GM18526 (cell line): ENCODE results near the gene PLEKHA8.

Source experiments
- POLR2A ChIP-seq: IDR thresholded peaks from 3 replicates; pipeline ENCODE4 v1.6.1; 2011; ENCODE audit not compliant: insufficient read length; ENCODE audit errors: extremely low read depth

PLEKHA8 gene

GRCh38 chr7:30159698-30160143 lies 131.5 kb downstream of the PLEKHA8 start:
- TF ChIP-seq POLR2A, result no peak

- TF ChIP-seq POLR2A, result no peak
Measured at GRCh38 chr7:30160329-30160728, 132.1 kb downstream of the PLEKHA8 start.

- TF ChIP-seq POLR2A, result no peak
Measured at GRCh38 chr7:30162133-30162532, 133.9 kb downstream of the PLEKHA8 start.

- no peak for TF ChIP-seq POLR2A
Measured at GRCh38 chr7:30162622-30163124, 134.5 kb downstream of the PLEKHA8 start.

GRCh38 chr7:30163231-30163894 lies 135.2 kb downstream of the PLEKHA8 start:
- TF ChIP-seq POLR2A, result peak; percentile 39

- TF ChIP-seq POLR2A, result no peak
Measured at GRCh38 chr7:30164567-30164966, 136.4 kb downstream of the PLEKHA8 start.

- TF ChIP-seq POLR2A, result no peak
Measured at GRCh38 chr7:30165590-30165989, 137.4 kb downstream of the PLEKHA8 start.

- TF ChIP-seq POLR2A, result no peak
Measured at GRCh38 chr7:30166155-30166840, 138.1 kb downstream of the PLEKHA8 start.

GRCh38 chr7:30166841-30167235 lies 138.6 kb downstream of the PLEKHA8 start:
- TF ChIP-seq POLR2A, result no peak

GRCh38 chr7:30167901-30168300 lies 139.7 kb downstream of the PLEKHA8 start:
- no peak for TF ChIP-seq POLR2A

- TF ChIP-seq POLR2A, result no peak
Measured at GRCh38 chr7:30168835-30169573, 140.8 kb downstream of the PLEKHA8 start.

GRCh38 chr7:30169579-30169978 lies 141.4 kb downstream of the PLEKHA8 start:
- TF ChIP-seq POLR2A, result no peak

- no peak for TF ChIP-seq POLR2A
Measured at GRCh38 chr7:30170476-30171205, 142.4 kb downstream of the PLEKHA8 start.

- no peak for TF ChIP-seq POLR2A
Measured at GRCh38 chr7:30171766-30172447, 143.7 kb downstream of the PLEKHA8 start.

GRCh38 chr7:30172451-30172850 lies 144.2 kb downstream of the PLEKHA8 start:
- TF ChIP-seq POLR2A, result no peak
